Caki2 (cell line): ENCODE data around the gene RNF7. TPM values are rescaled to one million over a fixed set of nuclear protein-coding genes. Genes with fewer than 3 reads are reported as not detected.

Source experiments
- DNase-seq: peaks from one replicate; pipeline ENCODE4 v3.0.0-alpha.2; 2015; ENCODE audit warnings: low read depth
- in situ Hi-C: cut with HindIII; loops from 2 replicates; pipeline ENCODE4 v1.10.0; 2016; ENCODE audit warnings: low sequenced_read_pairs, low pct_unique_long_range_greater_than_20kb, mixed read lengths
- total RNA-seq: library from RNA; depleted of rRNA; stranded (reverse); fragments of >200 nt; shearing (Covaris generic); gene quantifications from 2 replicates; pipeline ENCODE4 v1.2.3, GENCODE V29; 2014; ENCODE audit warnings: low replicate concordance; rRNA removed

RNF7 gene
- total RNA-seq, 1 experiment from 2014 or later = 110 TPM

DNA sequence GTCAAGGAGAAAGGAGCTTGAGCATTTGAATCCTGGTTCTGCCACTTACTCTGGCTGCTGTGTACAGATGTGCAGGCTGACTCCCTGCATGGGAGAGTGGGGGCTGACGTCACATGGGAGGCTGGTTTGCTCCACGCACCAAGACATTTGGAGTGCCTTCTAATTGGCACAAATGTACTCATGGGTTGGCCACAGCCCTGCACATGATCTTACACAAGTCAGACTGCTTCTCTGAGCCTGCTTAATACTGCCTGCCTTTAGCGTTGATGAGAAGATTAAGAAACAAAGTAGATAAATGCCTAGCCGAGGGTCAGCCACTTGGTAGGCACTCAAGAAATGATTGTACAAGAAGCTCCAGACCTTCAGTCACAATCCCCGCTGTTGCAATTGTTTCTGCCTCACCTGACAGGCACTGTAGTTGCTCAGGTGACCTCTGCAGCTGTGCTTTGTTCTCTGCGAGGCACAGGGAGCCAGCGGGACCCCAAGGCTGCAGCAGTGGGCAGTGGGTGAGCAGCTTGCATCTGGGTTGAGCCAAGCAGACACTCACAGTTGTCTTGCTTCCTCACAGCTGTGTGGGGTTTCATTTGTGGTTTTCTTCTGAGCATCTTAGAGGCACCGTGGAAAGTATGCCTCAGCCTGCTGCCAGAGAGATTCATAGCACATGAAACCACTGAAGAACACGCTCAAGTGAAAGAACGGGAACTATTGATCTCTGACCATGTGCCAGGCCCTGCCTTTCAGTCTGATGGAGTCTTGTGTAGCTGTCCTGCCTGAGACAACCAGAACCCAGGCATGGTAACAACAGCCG lies 58.2 kb downstream of the RNF7 start:
- in situ Hi-C loops = no loop called here
- DNase-seq = no peak

Other genes starting within 250 kb of the RNF7 start
- not detected in 2 replicates for gene GRK7, start 25.1 kb downstream of the RNF7 start, total RNA-seq
- gene ATP1B3, start 138.3 kb downstream of the RNF7 start, total RNA-seq = 20.6 and 25.9 TPM in 2 replicates